Peyer's patch (tissue), 4 donors: ENCODE results near the gene MRPL50.

Source experiments
- CTCF ChIP-seq, 6 experiments: fragments of 450-650 bp in 4 of 6; fragments of 200-600 bp in 2 of 6; sonication (generic) in 1 of 6; IDR thresholded peaks; one replicate each; pipeline ENCODE4 v1.5.1; 2017 to 2019; ENCODE audit warnings: antibody characterized with exemption in 6 of 6, mild to moderate bottlenecking in 3 of 6, moderate library complexity in 1 of 6
- POLR2A ChIP-seq, 2 donors: fragments of 450-650 bp; IDR thresholded peaks; one replicate each; pipeline ENCODE4 v1.5.1; 2017; ENCODE audit warnings: antibody characterized with exemption in 2 of 2, mild to moderate bottlenecking in 2 of 2, moderate library complexity in 2 of 2

GRCh38 chr9:101409079-101409477 lies 10.7 kb upstream of the MRPL50 start:
- TF ChIP-seq CTCF (IDR thresholded peaks at IDR 0.05): no peak
- TF ChIP-seq POLR2A (IDR thresholded peaks at IDR 0.05): no peak
